Esophagus muscularis mucosa (tissue), 4 donors: ENCODE data around the gene TTLL5. TPM values are rescaled to one million over a fixed set of nuclear protein-coding genes. Genes with fewer than 3 reads are reported as not detected.
"Not testable (repeated sequence)": the region's sequence is repeated elsewhere in the genome, so short reads cannot be mapped to it uniquely, and the experiment has no call there.

Experiments
- DNase-seq: peaks from one replicate; pipeline ENCODE4 v3.0.0-alpha.2; 2017; ENCODE audit errors: extremely low spot score
- H3K27ac ChIP-seq, 4 donors: fragments of 200-600 bp; sonication (generic); replicated peaks in 1 of 4; 1 replicate in 3 of 4; 2 replicates in 1 of 4; pipeline ENCODE4 v1.5.1; 2016 to 2019; ENCODE audit warnings: mild to moderate bottlenecking in 1 of 4
- H3K27me3 ChIP-seq, 4 donors: fragments of 200-600 bp; sonication (generic); one replicate each; pipeline versions ENCODE4 v1.5.1 to v1.6.0; 2016 to 2019
- H3K36me3 ChIP-seq, 4 donors: fragments of 200-600 bp; sonication (generic); one replicate each; pipeline ENCODE4 v1.5.1; 2016 to 2019
- H3K4me1 ChIP-seq, 4 donors: fragments of 200-600 bp; sonication (generic); one replicate each; pipeline ENCODE4 v1.5.1; 2016 to 2019
- H3K4me3 ChIP-seq, 4 donors: fragments of 200-600 bp; sonication (generic); 1 replicate in 2 of 4; 2 replicates in 2 of 4; pipeline ENCODE4 v1.5.1; 2016 to 2019; ENCODE audit warnings: mild to moderate bottlenecking in 4 of 4, moderate library complexity in 1 of 4
- H3K9me3 ChIP-seq, 4 donors: fragments of 200-600 bp; sonication (generic); 1 replicate in 3 of 4; 2 replicates in 1 of 4; pipeline ENCODE4 v1.5.1; 2016 to 2019
- EP300 ChIP-seq: sonication (generic); formaldehyde crosslinking; IDR thresholded peaks from one replicate; pipeline ENCODE4 v1.6.1; 2017; ENCODE audit warnings: antibody characterized with exemption
- POLR2A ChIP-seq: fragments of 450-650 bp; IDR thresholded peaks from one replicate; pipeline ENCODE4 v1.6.1; 2017; ENCODE audit warnings: antibody characterized with exemption, moderate library complexity, mild to moderate bottlenecking, low read depth
- POLR2AphosphoS5 ChIP-seq, 2 donors: sonication (generic); formaldehyde crosslinking; IDR thresholded peaks; one replicate each; pipeline ENCODE4 v1.6.1; 2017; ENCODE audit warnings: antibody characterized with exemption in 2 of 2
- WGBS: methylation state at CpG from one replicate; pipeline ENCODE4 v1.1.5; 2018; 5-methylcytosine and 5-hydroxymethylcytosine counted together
- intact Hi-C: fragments of 100-400 bp; cut with DNase I; formaldehyde crosslinking; loops from one replicate; pipeline ENCODE4 v1.15.1; 2023
- total RNA-seq, 4 donors: library from RNA; depleted of rRNA; stranded (reverse); fragments of >200 nt; gene quantifications; one replicate each; pipeline versions ENCODE4 v1.1.0 to v1.2.1, GENCODE V29; 2016
- TF ChIP-seq, protein P1 (sequence below), 3 experiments: fragments of 200-600 bp in 2 of 3; fragments of 450-650 bp in 1 of 3; sonication (generic) in 2 of 3; IDR thresholded peaks; one replicate each; pipeline ENCODE4 v1.5.1; 2017 to 2019; ENCODE audit warnings: antibody characterized with exemption in 3 of 3, mild to moderate bottlenecking in 2 of 3, moderate library complexity in 1 of 3

TTLL5 gene
- total RNA-seq, 4 donors from 2014 or later: 16.9 to 26.6 (median 21.2) TPM

DNA sequence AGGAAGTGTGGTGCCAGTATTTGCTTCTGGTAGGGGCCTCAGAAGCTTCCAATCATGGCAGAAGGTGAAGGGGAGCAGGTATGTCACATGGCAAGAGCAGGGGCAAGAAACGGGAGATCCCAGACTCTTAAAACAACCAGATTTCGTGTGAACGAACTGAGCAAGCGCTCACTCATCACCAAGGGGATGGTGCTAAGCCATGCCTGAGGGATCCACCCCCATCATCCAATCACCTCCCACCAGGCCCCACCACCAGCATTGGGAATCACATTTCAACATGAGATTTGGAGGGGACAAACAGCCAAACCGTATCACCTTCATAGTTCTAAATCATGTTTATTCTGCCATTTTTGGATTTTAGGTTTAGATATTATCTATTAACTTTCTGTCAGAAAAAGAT lies 179.9 kb downstream of the TTLL5 start:
- H3K27me3 ChIP-seq: no peaks in the 10 kb centered on the region
- 100% methylated on average over 5 of the region's 5 CpGs for WGBS
- no peaks in the 10 kb centered on the region for H3K9me3 ChIP-seq
- no peak for DNase-seq
- intact Hi-C loops: no loop called here
- H3K27ac ChIP-seq: no peak overlapping the region
- H3K4me1 ChIP-seq: peaks cover 0 to 40% (median 31%) of the 10 kb centered on the region in 4 donors
- no peaks in the 10 kb centered on the region for H3K36me3 ChIP-seq
- TF ChIP-seq POLR2AphosphoS5 (IDR thresholded peaks at IDR 0.05): no peak
- no peak for TF ChIP-seq POLR2A
- no peak for TF ChIP-seq EP300
- H3K4me3 ChIP-seq: no peak overlapping the region

GRCh38 chr14:75842551-75842950 lies 181.5 kb downstream of the TTLL5 start:
- no peaks in the 10 kb centered on the region for H3K27me3 ChIP-seq
- no peaks in the 10 kb centered on the region for H3K36me3 ChIP-seq
- no peaks in the 10 kb centered on the region for H3K9me3 ChIP-seq
- H3K27ac ChIP-seq: peak overlapping the region in 2 of 4 donors; percentile 24 to 28
- TF ChIP-seq POLR2A (no peak), POLR2AphosphoS5 (IDR thresholded peaks at IDR 0.05) (no peak), EP300 (no peak)
- TF ChIP-seq, protein P1, sequence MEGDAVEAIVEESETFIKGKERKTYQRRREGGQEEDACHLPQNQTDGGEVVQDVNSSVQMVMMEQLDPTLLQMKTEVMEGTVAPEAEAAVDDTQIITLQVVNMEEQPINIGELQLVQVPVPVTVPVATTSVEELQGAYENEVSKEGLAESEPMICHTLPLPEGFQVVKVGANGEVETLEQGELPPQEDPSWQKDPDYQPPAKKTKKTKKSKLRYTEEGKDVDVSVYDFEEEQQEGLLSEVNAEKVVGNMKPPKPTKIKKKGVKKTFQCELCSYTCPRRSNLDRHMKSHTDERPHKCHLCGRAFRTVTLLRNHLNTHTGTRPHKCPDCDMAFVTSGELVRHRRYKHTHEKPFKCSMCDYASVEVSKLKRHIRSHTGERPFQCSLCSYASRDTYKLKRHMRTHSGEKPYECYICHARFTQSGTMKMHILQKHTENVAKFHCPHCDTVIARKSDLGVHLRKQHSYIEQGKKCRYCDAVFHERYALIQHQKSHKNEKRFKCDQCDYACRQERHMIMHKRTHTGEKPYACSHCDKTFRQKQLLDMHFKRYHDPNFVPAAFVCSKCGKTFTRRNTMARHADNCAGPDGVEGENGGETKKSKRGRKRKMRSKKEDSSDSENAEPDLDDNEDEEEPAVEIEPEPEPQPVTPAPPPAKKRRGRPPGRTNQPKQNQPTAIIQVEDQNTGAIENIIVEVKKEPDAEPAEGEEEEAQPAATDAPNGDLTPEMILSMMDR (IDR thresholded peaks at IDR 0.05): no peak
- WGBS: 23% methylated on average over 3 of the region's 3 CpGs
- H3K4me1 ChIP-seq: peaks cover 0 to 54% (median 38%) of the 10 kb centered on the region in 4 donors
- intact Hi-C loops: no loop called here
- DNase-seq: no peak
- H3K4me3 ChIP-seq: no peak overlapping the region

DNA sequence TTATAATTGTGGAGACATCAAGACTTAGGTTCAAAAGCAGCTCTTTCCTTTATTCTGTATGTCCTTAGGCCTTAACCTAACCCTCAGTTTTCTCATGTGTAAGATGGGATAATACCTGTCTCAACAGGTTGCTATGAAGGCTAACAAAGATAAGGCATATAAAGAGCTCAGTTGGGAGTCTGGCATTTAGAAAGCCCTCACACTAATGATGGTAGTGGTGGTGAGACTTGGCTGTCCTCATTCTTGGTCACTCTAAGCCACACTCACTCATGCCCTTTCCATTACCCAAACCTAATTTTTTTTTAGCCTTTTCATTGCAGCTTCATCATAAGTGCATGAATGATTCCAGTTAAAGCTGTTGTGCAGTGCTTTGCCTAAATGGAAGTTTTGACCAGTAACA lies 183.4 kb downstream of the TTLL5 start:
- Histone ChIP-seq H3K4me3 (no peak overlapping the region), H3K27me3 (no peaks in the 10 kb centered on the region), H3K9me3 (no peaks in the 10 kb centered on the region), H3K27ac (peak overlapping the region in 3 of 4 donors; percentile 30 to 35 (median 32)), H3K36me3 (no peaks in the 10 kb centered on the region), H3K4me1 (peaks cover 0 to 67% (median 49%) of the 10 kb centered on the region in 4 donors)
- no peak for DNase-seq
- no peak for TF ChIP-seq POLR2A
- TF ChIP-seq EP300: no peak
- no peak for TF ChIP-seq POLR2AphosphoS5 (IDR thresholded peaks at IDR 0.05)
- TF ChIP-seq, protein P1 (IDR thresholded peaks at IDR 0.05): no peak
- intact Hi-C loops: no loop called here

DNA sequence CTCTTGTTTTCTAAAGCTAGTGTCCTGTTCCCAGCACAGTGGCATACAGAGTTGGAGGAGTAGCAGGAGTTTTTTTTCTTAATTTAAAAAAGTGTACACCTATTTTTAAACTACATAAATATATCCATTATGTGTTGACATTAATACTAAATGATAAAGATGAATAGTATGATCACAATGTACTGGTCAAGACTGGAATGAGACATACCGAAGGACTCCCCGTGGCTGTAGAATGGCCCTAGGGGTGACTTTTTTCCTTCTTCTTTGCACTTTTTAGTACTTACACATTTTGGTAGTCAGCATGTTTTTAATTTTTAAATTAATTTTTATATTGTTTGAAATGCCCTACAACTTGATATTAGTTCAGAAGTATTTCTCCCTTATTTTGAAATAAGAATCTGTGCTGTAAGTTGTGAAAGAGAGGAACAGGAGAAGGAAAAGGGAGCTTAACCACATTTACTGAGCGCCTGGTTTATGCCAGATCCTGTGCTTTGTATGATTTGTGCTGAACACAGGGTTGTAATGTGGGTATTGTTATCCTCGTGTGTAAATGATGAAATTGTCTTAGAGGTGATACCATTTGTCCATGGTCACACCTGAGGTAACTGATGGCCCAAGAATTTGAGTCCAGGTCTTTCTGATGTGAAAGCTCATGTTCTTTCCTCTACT lies 184.2 kb downstream of the TTLL5 start:
- Histone ChIP-seq H3K4me1 (peaks cover 0 to 67% (median 49%) of the 10 kb centered on the region in 4 donors), H3K27ac (peak overlapping the region in 3 of 4 donors; percentile 30 to 42 (median 32)), H3K27me3 (no peaks in the 10 kb centered on the region), H3K9me3 (no peaks in the 10 kb centered on the region), H3K36me3 (no peaks in the 10 kb centered on the region), H3K4me3 (no peak overlapping the region)
- no peak for DNase-seq
- TF ChIP-seq POLR2A (no peak), POLR2AphosphoS5 (IDR thresholded peaks at IDR 0.05) (no peak), EP300 (no peak)
- TF ChIP-seq, protein P1 (IDR thresholded peaks at IDR 0.05): no peak
- WGBS: 62% methylated on average over 4 of the region's 4 CpGs
- intact Hi-C loops: no loop called here

GRCh38 chr14:75846694-75847093 lies 185.6 kb downstream of the TTLL5 start:
- DNase-seq, H3K27me3 ChIP-seq, H3K4me3 ChIP-seq, H3K9me3 ChIP-seq, intact Hi-C loops, H3K36me3 ChIP-seq: not testable (repeated sequence)
- peaks cover 0 to 67% (median 49%) of the 10 kb centered on the region in 4 donors for H3K4me1 ChIP-seq
- H3K27ac ChIP-seq: peak overlapping the region in 3 of 4 donors; percentile 23 to 52 (median 49)
- WGBS: 67% methylated on average over 5 of the region's 5 CpGs

- peaks cover 0 to 60% (median 42%) of the 10 kb centered on the region in 4 donors for H3K4me1 ChIP-seq
- TF ChIP-seq POLR2AphosphoS5 (IDR thresholded peaks at IDR 0.05) (no peak), EP300 (no peak), POLR2A (no peak)
- TF ChIP-seq, protein P1 (IDR thresholded peaks at IDR 0.05): no peak
- WGBS: 82% methylated on average over 2 of the region's 2 CpGs
- intact Hi-C loops: no loop called here
- no peaks in the 10 kb centered on the region for H3K27me3 ChIP-seq
- no peaks in the 10 kb centered on the region for H3K36me3 ChIP-seq
- no peaks in the 10 kb centered on the region for H3K9me3 ChIP-seq
- peak overlapping the region; percentile 30 to 52 (median 47) for H3K27ac ChIP-seq
- H3K4me3 ChIP-seq: no peak overlapping the region
- DNase-seq: no peak
These were observed 186.5 kb downstream of the TTLL5 start for GRCh38 chr14:75847584-75847983.
